ENCODE results near the gene SRBD1. TPM values are rescaled to one million over a fixed set of nuclear protein-coding genes. Genes with fewer than 3 reads are reported as not detected.

SRBD1 gene
- total RNA-seq, 1 experiment from 2014 or later: 20.6 TPM

DNA sequence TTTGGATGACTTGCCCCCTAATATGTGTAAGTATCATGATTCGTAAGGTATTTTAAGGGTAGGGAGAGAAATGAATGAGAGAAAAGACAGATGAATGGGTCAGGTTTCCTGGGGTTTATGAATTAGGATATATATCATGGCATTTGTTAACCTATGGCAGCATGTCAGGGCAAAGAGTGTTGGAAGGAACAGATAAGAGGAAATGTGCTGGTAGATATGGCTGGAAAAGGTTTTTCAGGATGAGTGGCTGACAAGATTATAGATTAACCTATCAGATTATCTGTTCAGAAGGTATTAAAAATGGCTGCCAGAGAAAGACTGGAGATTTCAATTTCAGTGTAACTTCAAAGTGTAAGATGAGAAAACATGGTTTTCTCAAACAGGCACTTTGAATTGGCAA lies 67.8 kb downstream of the SRBD1 start:
- DNase-seq (ENCODE audit: low read depth, low spot score): no peak
- H3K9me3 ChIP-seq (ENCODE audit: control insufficient read depth in 1 of 2, insufficient read depth in 1 of 2, low read depth in 1 of 2, low read length in 2 of 2): peaks cover 0 to 12% of the 10 kb centered on the region in 2 experiments; a peak in 2 of 4 replicates
- H3K4me2 ChIP-seq (ENCODE audit: low read length): no peak overlapping the region
- H3K79me2 ChIP-seq (ENCODE audit: insufficient read depth, low read length): no peaks in the 10 kb centered on the region
- ATAC-seq: no peak
- no TSS peak for BruUV-seq (replicated peaks)
- no peaks in the 10 kb centered on the region for H3K9me2 ChIP-seq (ENCODE audit: insufficient read depth)
- H3K4me1 ChIP-seq (ENCODE audit: control insufficient read depth in 1 of 2, insufficient read depth in 2 of 2, low read length in 2 of 2): no peaks in the 10 kb centered on the region
- TF ChIP-seq TCF7L2 (IDR thresholded peaks at IDR 0.05; ENCODE audit: borderline replicate concordance, extremely low read depth, insufficient read depth, insufficient read length) (no peak), EZH2 (IDR thresholded peaks at IDR 0.05) (no peak), POLR2A (IDR thresholded peaks at IDR 0.05; ENCODE audit: borderline replicate concordance, extremely low read depth, insufficient read depth, insufficient read length) (no peak), SP1 (IDR thresholded peaks at IDR 0.05; ENCODE audit: low read depth) (no peak), ELF1 (IDR thresholded peaks at IDR 0.05; ENCODE audit: borderline replicate concordance, low read depth) (no peak), JUND (IDR thresholded peaks at IDR 0.05) (no peak), RAD21 (IDR thresholded peaks at IDR 0.05; ENCODE audit: low read depth) (no peak), CEBPB (IDR thresholded peaks at IDR 0.05; ENCODE audit: low read depth) (no peak), EZH2phosphoT487 (IDR thresholded peaks at IDR 0.05; ENCODE audit: borderline replicate concordance) (no peak), ZFX (IDR thresholded peaks at IDR 0.05) (no peak), SIN3A (IDR thresholded peaks at IDR 0.05; ENCODE audit: low read depth) (no peak), CBX3 (IDR thresholded peaks at IDR 0.05; ENCODE audit: low read depth) (no peak), FOSL1 (IDR thresholded peaks at IDR 0.05; ENCODE audit: low read depth) (no peak)
- TF ChIP-seq, protein P1, sequence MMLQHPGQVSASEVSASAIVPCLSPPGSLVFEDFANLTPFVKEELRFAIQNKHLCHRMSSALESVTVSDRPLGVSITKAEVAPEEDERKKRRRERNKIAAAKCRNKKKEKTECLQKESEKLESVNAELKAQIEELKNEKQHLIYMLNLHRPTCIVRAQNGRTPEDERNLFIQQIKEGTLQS (IDR thresholded peaks at IDR 0.05): no peak
- TF ChIP-seq, protein P2, sequence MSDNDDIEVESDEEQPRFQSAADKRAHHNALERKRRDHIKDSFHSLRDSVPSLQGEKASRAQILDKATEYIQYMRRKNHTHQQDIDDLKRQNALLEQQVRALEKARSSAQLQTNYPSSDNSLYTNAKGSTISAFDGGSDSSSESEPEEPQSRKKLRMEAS (IDR thresholded peaks at IDR 0.05): no peak
- TF ChIP-seq, protein P3, sequence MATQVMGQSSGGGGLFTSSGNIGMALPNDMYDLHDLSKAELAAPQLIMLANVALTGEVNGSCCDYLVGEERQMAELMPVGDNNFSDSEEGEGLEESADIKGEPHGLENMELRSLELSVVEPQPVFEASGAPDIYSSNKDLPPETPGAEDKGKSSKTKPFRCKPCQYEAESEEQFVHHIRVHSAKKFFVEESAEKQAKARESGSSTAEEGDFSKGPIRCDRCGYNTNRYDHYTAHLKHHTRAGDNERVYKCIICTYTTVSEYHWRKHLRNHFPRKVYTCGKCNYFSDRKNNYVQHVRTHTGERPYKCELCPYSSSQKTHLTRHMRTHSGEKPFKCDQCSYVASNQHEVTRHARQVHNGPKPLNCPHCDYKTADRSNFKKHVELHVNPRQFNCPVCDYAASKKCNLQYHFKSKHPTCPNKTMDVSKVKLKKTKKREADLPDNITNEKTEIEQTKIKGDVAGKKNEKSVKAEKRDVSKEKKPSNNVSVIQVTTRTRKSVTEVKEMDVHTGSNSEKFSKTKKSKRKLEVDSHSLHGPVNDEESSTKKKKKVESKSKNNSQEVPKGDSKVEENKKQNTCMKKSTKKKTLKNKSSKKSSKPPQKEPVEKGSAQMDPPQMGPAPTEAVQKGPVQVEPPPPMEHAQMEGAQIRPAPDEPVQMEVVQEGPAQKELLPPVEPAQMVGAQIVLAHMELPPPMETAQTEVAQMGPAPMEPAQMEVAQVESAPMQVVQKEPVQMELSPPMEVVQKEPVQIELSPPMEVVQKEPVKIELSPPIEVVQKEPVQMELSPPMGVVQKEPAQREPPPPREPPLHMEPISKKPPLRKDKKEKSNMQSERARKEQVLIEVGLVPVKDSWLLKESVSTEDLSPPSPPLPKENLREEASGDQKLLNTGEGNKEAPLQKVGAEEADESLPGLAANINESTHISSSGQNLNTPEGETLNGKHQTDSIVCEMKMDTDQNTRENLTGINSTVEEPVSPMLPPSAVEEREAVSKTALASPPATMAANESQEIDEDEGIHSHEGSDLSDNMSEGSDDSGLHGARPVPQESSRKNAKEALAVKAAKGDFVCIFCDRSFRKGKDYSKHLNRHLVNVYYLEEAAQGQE (IDR thresholded peaks at IDR 0.05; ENCODE audit: low read depth): no peak
- ChIA-PET RAD21 (ENCODE audit: low non-redundant PET in 1 of 2, low total read pairs in 2 of 2, uncharacterized antibody in 2 of 2, unreplicated experiment in 2 of 2) (no interaction called here), POLR2A (no interaction called here), CTCF (no interaction called here)
- H3K36me3 ChIP-seq (ENCODE audit: control insufficient read depth in 1 of 2, insufficient read depth in 2 of 2, low read length in 2 of 2): peaks cover 4 to 28% of the 10 kb centered on the region in 2 experiments; a peak in 3 of 4 replicates
- no peaks in the 10 kb centered on the region for H3K27me3 ChIP-seq (ENCODE audit: insufficient read depth, low read length)
- no peak overlapping the region for H3K4me3 ChIP-seq (replicated peaks in 1 of 2; ENCODE audit: low read depth in 1 of 2, low read length in 2 of 2)
- no peak overlapping the region for H2AFZ ChIP-seq (ENCODE audit: low read depth, low read length, poor library complexity, severe bottlenecking)
- intact Hi-C loops (cut with micrococcal nuclease): no loop called here
- H4K20me1 ChIP-seq (ENCODE audit: insufficient read depth): no peaks in the 10 kb centered on the region
- no peak overlapping the region for H3K27ac ChIP-seq (ENCODE audit: low read depth, low read length)
- H3K9ac ChIP-seq (ENCODE audit: low read length): no peak overlapping the region

Data from HCT116 (cell line).